IMR-90 (cell line): ENCODE measurements around the gene CFAP97. TPM values are rescaled to one million over a fixed set of nuclear protein-coding genes. Genes with fewer than 3 reads are reported as not detected.

Source experiments
- ATAC-seq: fragments of 200-7000 bp; cut with Tn5 transposase; 2 replicates; pipeline ENCODE4 v1.9.1; 2020; ENCODE audit warnings: low read depth, mild to moderate bottlenecking, moderate library complexity
- BruUV-seq: library from RNA; stranded (reverse); fragments of 400-500 nt; replicated peaks from 2 replicates; lab custom pipeline; 2021; lab: Mats Ljungman, UMichigan
- CTCF ChIA-PET: fragments of 300-600 bp; formaldehyde crosslinking; extraction: SDS; loops from one replicate; lab custom pipeline; 2021; ENCODE audit warnings: antibody characterized with exemption; lab: Yijun Ruan, JAX
- POLR2A ChIA-PET: fragments of 300-600 bp; sonication (Branson Sonifier 250); formaldehyde crosslinking; loops from one replicate; lab custom pipeline; 2022; ENCODE audit warnings: antibody characterized with exemption; ENCODE audit not compliant: unreplicated experiment; lab: Charles Lee
- DNase-seq: peaks from one replicate; pipeline ENCODE4 v3.0.0; 2013
- H2AFZ ChIP-seq: replicated peaks from 2 replicates; pipeline ENCODE3; 2013; ENCODE audit warnings: low read length, mild to moderate bottlenecking; ENCODE audit not compliant: poor library complexity
- H2AK5ac ChIP-seq: 2 replicates; pipeline ENCODE4 v1.6.1; 2013; ENCODE audit warnings: low read depth, low read length, inconsistent platforms
- H2AK9ac ChIP-seq: replicated peaks from 2 replicates; pipeline ENCODE3; 2013; ENCODE audit warnings: mild to moderate bottlenecking, low read depth, low read length, moderate library complexity; ENCODE audit not compliant: poor library complexity
- H2BK120ac ChIP-seq: 2 replicates; pipeline ENCODE4 v1.6.1; 2013; ENCODE audit warnings: low read depth, low read length, inconsistent platforms
- H2BK15ac ChIP-seq: 3 replicates; pipeline ENCODE4 v1.6.1; 2013; ENCODE audit warnings: low read depth, low read length, inconsistent platforms
- H2BK20ac ChIP-seq: 2 replicates; pipeline ENCODE4 v1.6.1; 2013; ENCODE audit warnings: low read depth, mild to moderate bottlenecking, inconsistent platforms, low read length, moderate library complexity
- H2BK5ac ChIP-seq: 2 replicates; pipeline ENCODE4 v1.6.1; 2013; ENCODE audit warnings: mild to moderate bottlenecking, low read depth, low read length, inconsistent platforms; ENCODE audit not compliant: poor library complexity, severe bottlenecking
- H3K14ac ChIP-seq: replicated peaks from 2 replicates; pipeline ENCODE4 v1.6.1; 2013; ENCODE audit warnings: low read depth, low read length, inconsistent platforms
- H3K18ac ChIP-seq: 2 replicates; pipeline ENCODE4 v1.6.1; 2013; ENCODE audit warnings: low read depth, low read length, control low read depth
- H3K23ac ChIP-seq: 2 replicates; pipeline ENCODE4 v1.6.1; 2013; ENCODE audit warnings: low read depth, low read length, inconsistent platforms
- H3K27ac ChIP-seq: 2 replicates; pipeline ENCODE4 v1.5.1; 2013; ENCODE audit warnings: mild to moderate bottlenecking, control low read depth, low read length; ENCODE audit not compliant: insufficient read depth
- H3K27me3 ChIP-seq: 2 replicates; pipeline ENCODE4 v1.6.1; 2013; ENCODE audit warnings: low read length; ENCODE audit not compliant: control insufficient read depth, insufficient read depth
- H3K36me3 ChIP-seq: 2 replicates; pipeline ENCODE4 v1.6.1; 2013; ENCODE audit warnings: low read length, mixed read lengths; ENCODE audit not compliant: control insufficient read depth, insufficient read depth
- H3K4ac ChIP-seq: 2 replicates; pipeline ENCODE4 v1.6.1; 2013; ENCODE audit warnings: low read depth, low read length, inconsistent platforms
- H3K4me1 ChIP-seq: 2 replicates; pipeline ENCODE4 v1.6.1; 2013; ENCODE audit warnings: low read length, mixed read lengths; ENCODE audit not compliant: control insufficient read depth, insufficient read depth
- H3K4me2 ChIP-seq: 2 replicates; pipeline ENCODE4 v1.6.1; 2013; ENCODE audit warnings: low read depth, mild to moderate bottlenecking, control low read depth, low read length, moderate library complexity
- H3K4me3 ChIP-seq: 2 replicates; pipeline ENCODE4 v1.5.1; 2013; ENCODE audit warnings: low read depth, mild to moderate bottlenecking, control low read depth, low read length, moderate library complexity; ENCODE audit not compliant: insufficient read depth
- H3K56ac ChIP-seq: 2 replicates; pipeline ENCODE4 v1.6.1; 2013; ENCODE audit warnings: low read length, inconsistent platforms; ENCODE audit not compliant: insufficient read depth; ENCODE audit errors: extremely low read depth
- H3K79me1 ChIP-seq, 2 experiments: 2 replicates each; pipeline ENCODE4 v1.6.1; 2013; ENCODE audit warnings: low read length in 2 of 2, inconsistent platforms in 1 of 2, low read depth in 1 of 2
- H3K9ac ChIP-seq: 2 replicates; pipeline ENCODE4 v1.6.1; 2013; ENCODE audit warnings: low read depth, low read length, control low read depth
- H3K9me1 ChIP-seq: 2 replicates; pipeline ENCODE4 v1.6.1; 2013; ENCODE audit warnings: low read length, inconsistent platforms; ENCODE audit not compliant: insufficient read depth
- H3K9me3 ChIP-seq: 2 replicates; pipeline ENCODE4 v1.6.1; 2013; ENCODE audit warnings: low read length; ENCODE audit not compliant: control insufficient read depth, insufficient read depth
- H4K20me1 ChIP-seq: 2 replicates; pipeline ENCODE4 v1.6.1; 2013; ENCODE audit warnings: low read length, inconsistent platforms; ENCODE audit not compliant: insufficient read depth
- H4K5ac ChIP-seq: 2 replicates; pipeline ENCODE4 v1.6.1; 2013; ENCODE audit warnings: mild to moderate bottlenecking, low read depth, low read length, control low read depth
- H4K8ac ChIP-seq, 2 experiments: 2 replicates each; pipeline ENCODE4 v1.6.1; 2013; ENCODE audit warnings: low read depth in 2 of 2, low read length in 2 of 2, control low read depth in 1 of 2, inconsistent platforms in 1 of 2
- H4K91ac ChIP-seq: 2 replicates; pipeline ENCODE4 v1.6.1; 2013; ENCODE audit warnings: low read depth, low read length, inconsistent platforms; ENCODE audit not compliant: insufficient read depth
- BHLHE40 ChIP-seq: fragments of 150-350 bp; IDR thresholded peaks from 2 replicates; pipeline ENCODE4 v1.6.1; 2016; ENCODE audit warnings: mild to moderate bottlenecking, low read depth, low read length
- CEBPB ChIP-seq: IDR thresholded peaks from 2 replicates; pipeline ENCODE4 v1.6.1; 2012; ENCODE audit warnings: low read depth, low read length, improper control_type of control experiment
- CHD1 ChIP-seq: IDR thresholded peaks from 2 replicates; pipeline ENCODE4 v1.6.1; 2012; ENCODE audit warnings: low read depth, low read length, improper control_type of control experiment
- FOS ChIP-seq: fragments of 150-350 bp; IDR thresholded peaks from 2 replicates; pipeline ENCODE4 v1.6.1; 2016; ENCODE audit warnings: low read depth, low read length
- MAFK ChIP-seq: IDR thresholded peaks from 2 replicates; pipeline ENCODE4 v1.6.1; 2012; ENCODE audit warnings: low read depth, low read length, improper control_type of control experiment
- MAZ ChIP-seq: IDR thresholded peaks from 2 replicates; pipeline ENCODE4 v1.6.1; 2012; ENCODE audit warnings: low read depth, mild to moderate bottlenecking, low read length, improper control_type of control experiment, moderate library complexity, borderline replicate concordance
- MXI1 ChIP-seq: IDR thresholded peaks from 2 replicates; pipeline ENCODE4 v1.6.1; 2012; ENCODE audit warnings: low read depth, mild to moderate bottlenecking, low read length, moderate library complexity, borderline replicate concordance
- NFE2L2 ChIP-seq: fragments of 150-350 bp; IDR thresholded peaks from 2 replicates; pipeline ENCODE4 v1.6.1; 2016; ENCODE audit warnings: low read depth, mild to moderate bottlenecking, low read length
- POLR2A ChIP-seq: IDR thresholded peaks from 2 replicates; pipeline ENCODE4 v1.6.1; 2012; ENCODE audit warnings: mild to moderate bottlenecking, low read depth, low read length
- RAD21 ChIP-seq: IDR thresholded peaks from 2 replicates; pipeline ENCODE4 v1.6.1; 2012; ENCODE audit warnings: low read length, improper control_type of control experiment
- RCOR1 ChIP-seq: IDR thresholded peaks from 2 replicates; pipeline ENCODE4 v1.6.1; 2012; ENCODE audit warnings: mild to moderate bottlenecking, low read length, improper control_type of control experiment; ENCODE audit not compliant: insufficient replicate concordance
- RFX5 ChIP-seq: IDR thresholded peaks from 2 replicates; pipeline ENCODE4 v1.8.0; 2012; ENCODE audit warnings: low read depth, mild to moderate bottlenecking, low read length, moderate library complexity
- SMC3 ChIP-seq: fragments of 150-350 bp; IDR thresholded peaks from 2 replicates; pipeline ENCODE4 v1.6.1; 2016; ENCODE audit warnings: low read depth, mild to moderate bottlenecking, antibody characterized with exemption, low read length, moderate library complexity
- WGBS, 2 experiments: methylation state at CpG; one replicate each; pipeline versions ENCODE4 v1.1.5 to v1.1.7; 2013; ENCODE audit warnings: missing lambda C conversion rate in 2 of 2; ENCODE audit not compliant: insufficient read length in 1 of 2; ENCODE audit errors: extremely low coverage in 2 of 2; 5-methylcytosine and 5-hydroxymethylcytosine counted together
- dilution Hi-C: fragments of 300-500 bp; cut with HindIII; formaldehyde crosslinking; loops from one replicate; pipeline ENCODE4 v1.14.3; 2018; ENCODE audit warnings: low sequenced_read_pairs; ENCODE audit not compliant: unreplicated experiment
- in situ Hi-C: fragments of 300-500 bp; cut with MboI; formaldehyde crosslinking; loops from 3 replicates; pipeline ENCODE4 v1.14.3; 2019; ENCODE audit warnings: low sequenced_read_pairs, inconsistent platforms, mixed read lengths
- intact Hi-C: fragments of 100-400 bp; cut with micrococcal nuclease; formaldehyde crosslinking; loops from 2 replicates; pipeline ENCODE4 v1.10.0; 2022
- polyA plus RNA-seq, 3 experiments: library from polyadenylated mRNA; depleted of rRNA; stranded (reverse); fragments of >200 nt; gene quantifications; 2 replicates each; pipeline ENCODE4 v1.2.3, GENCODE V29; 2012; ENCODE audit warnings: low replicate concordance in 1 of 3
- total RNA-seq: library from RNA; depleted of rRNA; stranded (reverse); fragments of >200 nt; gene quantifications from 2 replicates; pipeline ENCODE4 v1.2.3, GENCODE V29; 2012
- TF ChIP-seq, protein P1 (sequence below): fragments of 150-350 bp; IDR thresholded peaks from 2 replicates; pipeline ENCODE4 v1.6.1; 2016; ENCODE audit warnings: low read depth, mild to moderate bottlenecking, low read length, moderate library complexity, borderline replicate concordance
- TF ChIP-seq, protein P2 (sequence below): fragments of 150-350 bp; IDR thresholded peaks from 2 replicates; pipeline ENCODE4 v1.6.1; 2017; ENCODE audit warnings: mild to moderate bottlenecking, antibody characterized with exemption, low read length, low read depth
- TF ChIP-seq, protein P3 (sequence below): conservative IDR thresholded peaks from 2 replicates; pipeline ENCODE4 v1.5.1; 2012; ENCODE audit warnings: mild to moderate bottlenecking, low read depth, low read length, improper control_type of control experiment

The CFAP97 gene
- total and polyA plus RNA-seq, 2 of the 4 experiments (the other 2 are of a cell fraction) = 14.5 to 16.0 TPM

DNA sequence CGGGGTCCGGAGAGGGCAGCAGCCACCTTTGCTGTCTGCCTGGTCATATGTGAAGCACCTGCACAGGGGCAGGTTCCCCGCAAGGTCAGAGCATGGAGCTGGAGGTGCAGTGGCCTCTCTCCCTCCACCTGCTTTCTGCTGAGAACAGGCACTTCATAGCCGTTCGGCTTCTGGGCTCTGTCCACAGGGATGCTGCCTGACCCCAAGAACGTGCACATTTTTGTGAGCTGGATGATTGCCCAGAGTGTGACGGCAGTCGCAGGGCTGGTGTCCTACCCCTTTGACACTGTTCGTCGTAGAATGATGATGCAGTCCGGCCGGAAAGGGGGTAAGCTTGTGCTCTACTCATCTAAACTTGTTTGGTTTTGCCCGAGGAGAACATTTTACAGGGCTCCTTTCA lies 58.2 kb downstream of the CFAP97 start:
- peaks cover 5% of the 10 kb centered on the region; the same call in 1 of the 2 replicates for H3K9me1 ChIP-seq
- H3K79me1 ChIP-seq = peaks cover 0 to 15% of the 10 kb centered on the region in 2 experiments; a peak in 3 of 4 replicates
- no peak overlapping the region for H4K5ac ChIP-seq
- ChIA-PET POLR2A (no interaction called here), CTCF (interaction anchor here (1.2 to 1.4 kb wide), 2 partner anchors 11 to 140 kb away, joined by 3 to 4 read pairs; no protein-coding TSS in a partner anchor)
- peaks cover 3% of the 10 kb centered on the region for H3K36me3 ChIP-seq
- H4K91ac ChIP-seq = no peak overlapping the region
- H2AK5ac ChIP-seq = no peak overlapping the region
- H3K4me3 ChIP-seq = no peak overlapping the region
- H3K27ac ChIP-seq = no peak overlapping the region
- no peak overlapping the region for H2BK15ac ChIP-seq
- H2BK20ac ChIP-seq = no peak overlapping the region
- intact Hi-C loops = loop anchor here (10.0 kb wide), 1 partner anchor 449 kb away; no protein-coding TSS in a partner anchor
- dilution Hi-C loops = no loop called here
- H3K9ac ChIP-seq = no peak overlapping the region
- 68% methylated on average over 7 of the region's 13 CpGs; no CpG with 5 or more reads in 1 of the 2 experiments for WGBS, 2 experiments
- no peak overlapping the region for H2BK120ac ChIP-seq
- H3K4me2 ChIP-seq = no peak overlapping the region
- H3K4me1 ChIP-seq = no peaks in the 10 kb centered on the region; the same call in 1 of the 2 replicates
- H3K56ac ChIP-seq = no peak overlapping the region
- no TSS peak for BruUV-seq
- no peak overlapping the region for H3K4ac ChIP-seq
- DNase-seq = no peak
- no peaks in the 10 kb centered on the region for H3K9me3 ChIP-seq
- no peaks in the 10 kb centered on the region; the same call in 1 of the 2 replicates for H4K20me1 ChIP-seq
- no peak overlapping the region for H2AFZ ChIP-seq
- no peak for ATAC-seq
- no peak overlapping the region for H4K8ac ChIP-seq
- in situ Hi-C loops = no loop called here
- H3K18ac ChIP-seq = no peak overlapping the region
- TF ChIP-seq RAD21 (no peak), CEBPB (no peak), RCOR1 (no peak), CHD1 (no peak), MAZ (no peak), SMC3 (no peak), FOS (no peak), MAFK (no peak), BHLHE40 (no peak), RFX5 (no peak), MXI1 (no peak), POLR2A (no peak), NFE2L2 (no peak)
- TF ChIP-seq, protein P1, sequence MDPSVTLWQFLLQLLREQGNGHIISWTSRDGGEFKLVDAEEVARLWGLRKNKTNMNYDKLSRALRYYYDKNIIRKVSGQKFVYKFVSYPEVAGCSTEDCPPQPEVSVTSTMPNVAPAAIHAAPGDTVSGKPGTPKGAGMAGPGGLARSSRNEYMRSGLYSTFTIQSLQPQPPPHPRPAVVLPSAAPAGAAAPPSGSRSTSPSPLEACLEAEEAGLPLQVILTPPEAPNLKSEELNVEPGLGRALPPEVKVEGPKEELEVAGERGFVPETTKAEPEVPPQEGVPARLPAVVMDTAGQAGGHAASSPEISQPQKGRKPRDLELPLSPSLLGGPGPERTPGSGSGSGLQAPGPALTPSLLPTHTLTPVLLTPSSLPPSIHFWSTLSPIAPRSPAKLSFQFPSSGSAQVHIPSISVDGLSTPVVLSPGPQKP = no peak
- TF ChIP-seq, protein P2, sequence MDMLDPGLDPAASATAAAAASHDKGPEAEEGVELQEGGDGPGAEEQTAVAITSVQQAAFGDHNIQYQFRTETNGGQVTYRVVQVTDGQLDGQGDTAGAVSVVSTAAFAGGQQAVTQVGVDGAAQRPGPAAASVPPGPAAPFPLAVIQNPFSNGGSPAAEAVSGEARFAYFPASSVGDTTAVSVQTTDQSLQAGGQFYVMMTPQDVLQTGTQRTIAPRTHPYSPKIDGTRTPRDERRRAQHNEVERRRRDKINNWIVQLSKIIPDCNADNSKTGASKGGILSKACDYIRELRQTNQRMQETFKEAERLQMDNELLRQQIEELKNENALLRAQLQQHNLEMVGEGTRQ = no peak
- TF ChIP-seq, protein P3, sequence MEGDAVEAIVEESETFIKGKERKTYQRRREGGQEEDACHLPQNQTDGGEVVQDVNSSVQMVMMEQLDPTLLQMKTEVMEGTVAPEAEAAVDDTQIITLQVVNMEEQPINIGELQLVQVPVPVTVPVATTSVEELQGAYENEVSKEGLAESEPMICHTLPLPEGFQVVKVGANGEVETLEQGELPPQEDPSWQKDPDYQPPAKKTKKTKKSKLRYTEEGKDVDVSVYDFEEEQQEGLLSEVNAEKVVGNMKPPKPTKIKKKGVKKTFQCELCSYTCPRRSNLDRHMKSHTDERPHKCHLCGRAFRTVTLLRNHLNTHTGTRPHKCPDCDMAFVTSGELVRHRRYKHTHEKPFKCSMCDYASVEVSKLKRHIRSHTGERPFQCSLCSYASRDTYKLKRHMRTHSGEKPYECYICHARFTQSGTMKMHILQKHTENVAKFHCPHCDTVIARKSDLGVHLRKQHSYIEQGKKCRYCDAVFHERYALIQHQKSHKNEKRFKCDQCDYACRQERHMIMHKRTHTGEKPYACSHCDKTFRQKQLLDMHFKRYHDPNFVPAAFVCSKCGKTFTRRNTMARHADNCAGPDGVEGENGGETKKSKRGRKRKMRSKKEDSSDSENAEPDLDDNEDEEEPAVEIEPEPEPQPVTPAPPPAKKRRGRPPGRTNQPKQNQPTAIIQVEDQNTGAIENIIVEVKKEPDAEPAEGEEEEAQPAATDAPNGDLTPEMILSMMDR = no peak
- H3K14ac ChIP-seq = no peak overlapping the region
- H3K27me3 ChIP-seq = no peaks in the 10 kb centered on the region
- H3K23ac ChIP-seq = no peak overlapping the region
- no peak overlapping the region for H2AK9ac ChIP-seq
- H2BK5ac ChIP-seq = no peak overlapping the region
